Measurements from ENCODE around the gene CAPN2.

CAPN2 gene

DNA sequence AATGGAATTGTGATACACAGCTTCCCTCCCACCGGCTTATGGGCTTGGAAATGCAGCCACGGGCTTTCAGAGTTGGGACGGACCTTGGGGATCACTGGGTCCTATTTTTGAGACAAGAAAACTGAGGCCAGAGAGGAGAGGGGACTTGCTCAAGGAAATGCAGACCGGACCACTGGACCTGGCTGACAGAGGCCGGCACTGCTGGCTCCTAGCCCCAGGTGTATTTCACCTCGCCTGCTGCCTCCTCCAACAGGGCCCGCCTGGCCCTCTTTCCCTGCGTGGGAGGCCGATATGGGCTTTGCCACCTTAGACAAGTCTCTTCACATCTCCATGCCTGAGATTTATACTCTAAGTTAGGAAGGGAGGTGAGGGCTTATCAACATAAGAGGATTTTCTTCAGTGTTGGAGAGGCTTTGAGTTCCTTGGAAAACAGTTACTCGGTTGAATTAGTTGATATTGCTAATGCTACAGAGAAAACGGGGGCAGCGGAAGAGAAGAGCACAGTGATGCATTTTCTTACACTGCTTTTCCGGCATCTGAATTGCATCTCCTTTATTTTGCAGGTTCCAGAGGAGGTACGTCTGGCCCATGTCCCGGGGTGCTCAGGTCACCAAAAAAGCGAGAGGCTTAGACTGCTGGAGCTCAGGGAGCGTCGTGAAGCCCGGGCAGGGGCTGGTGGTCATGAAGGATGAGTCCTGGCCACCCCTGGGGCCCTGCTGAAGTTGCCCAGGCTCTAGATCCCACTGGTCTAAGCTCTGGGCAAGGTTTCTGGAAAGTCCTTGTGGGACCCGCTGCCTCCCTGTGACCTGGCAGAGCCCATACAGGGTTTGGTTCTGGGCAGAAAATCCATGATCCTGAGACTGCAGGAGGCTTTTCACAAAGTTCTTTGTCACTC, 44.7 kb downstream of the CAPN2 start:
- no peak overlapping the region for H3K4me3 ChIP-seq (ENCODE audit: low read length)
- TF ChIP-seq, protein P1, sequence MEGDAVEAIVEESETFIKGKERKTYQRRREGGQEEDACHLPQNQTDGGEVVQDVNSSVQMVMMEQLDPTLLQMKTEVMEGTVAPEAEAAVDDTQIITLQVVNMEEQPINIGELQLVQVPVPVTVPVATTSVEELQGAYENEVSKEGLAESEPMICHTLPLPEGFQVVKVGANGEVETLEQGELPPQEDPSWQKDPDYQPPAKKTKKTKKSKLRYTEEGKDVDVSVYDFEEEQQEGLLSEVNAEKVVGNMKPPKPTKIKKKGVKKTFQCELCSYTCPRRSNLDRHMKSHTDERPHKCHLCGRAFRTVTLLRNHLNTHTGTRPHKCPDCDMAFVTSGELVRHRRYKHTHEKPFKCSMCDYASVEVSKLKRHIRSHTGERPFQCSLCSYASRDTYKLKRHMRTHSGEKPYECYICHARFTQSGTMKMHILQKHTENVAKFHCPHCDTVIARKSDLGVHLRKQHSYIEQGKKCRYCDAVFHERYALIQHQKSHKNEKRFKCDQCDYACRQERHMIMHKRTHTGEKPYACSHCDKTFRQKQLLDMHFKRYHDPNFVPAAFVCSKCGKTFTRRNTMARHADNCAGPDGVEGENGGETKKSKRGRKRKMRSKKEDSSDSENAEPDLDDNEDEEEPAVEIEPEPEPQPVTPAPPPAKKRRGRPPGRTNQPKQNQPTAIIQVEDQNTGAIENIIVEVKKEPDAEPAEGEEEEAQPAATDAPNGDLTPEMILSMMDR (IDR thresholded peaks at IDR 0.05; ENCODE audit: insufficient read depth, low read depth, low read length, missing control alignments): no peak
- no peak for DNase-seq (ENCODE audit: low read depth)

DNA sequence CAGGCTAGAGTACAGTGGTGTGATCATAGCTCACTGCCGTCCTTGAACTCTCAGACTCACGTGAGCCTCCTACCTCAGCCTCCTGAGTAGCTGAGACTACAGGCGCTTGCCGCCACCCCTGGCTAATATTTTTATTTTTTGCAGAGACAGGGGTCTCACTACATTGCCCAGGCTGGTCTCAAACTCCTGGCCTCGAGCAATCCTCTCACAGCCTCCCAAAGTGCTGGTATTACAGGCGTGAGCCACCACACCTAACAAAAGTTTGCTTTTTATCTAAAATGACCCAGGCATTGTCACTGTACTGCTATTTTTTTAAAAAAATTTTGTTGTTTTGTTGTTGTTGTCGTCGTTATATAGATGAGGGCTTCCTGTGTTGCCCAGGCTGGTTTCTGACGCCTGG, 46.4 kb downstream of the CAPN2 start:
- H3K4me3 ChIP-seq (ENCODE audit: low read length): no peak overlapping the region
- DNase-seq (ENCODE audit: low read depth): no peak
- TF ChIP-seq, protein P1 (IDR thresholded peaks at IDR 0.05; ENCODE audit: insufficient read depth, low read depth, low read length, missing control alignments): no peak

DNA sequence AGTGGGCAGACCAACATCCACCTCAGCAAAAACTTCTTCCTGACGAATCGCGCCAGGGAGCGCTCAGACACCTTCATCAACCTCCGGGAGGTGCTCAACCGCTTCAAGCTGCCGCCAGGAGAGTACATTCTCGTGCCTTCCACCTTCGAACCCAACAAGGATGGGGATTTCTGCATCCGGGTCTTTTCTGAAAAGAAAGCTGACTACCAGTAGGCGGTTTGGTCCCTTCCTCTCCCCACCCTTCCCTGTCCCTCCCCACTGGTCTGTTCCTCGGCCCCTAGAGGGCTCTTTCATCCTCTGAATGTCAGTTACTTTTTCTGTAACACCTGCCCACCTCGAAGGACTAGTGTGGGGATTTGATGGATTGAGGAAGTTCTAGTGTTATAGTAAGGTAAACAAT, 46.9 kb downstream of the CAPN2 start:
- no peak overlapping the region for H3K4me3 ChIP-seq (ENCODE audit: low read length)
- TF ChIP-seq, protein P1 (IDR thresholded peaks at IDR 0.05; ENCODE audit: insufficient read depth, low read depth, low read length, missing control alignments): no peak
- no peak for DNase-seq (ENCODE audit: low read depth)

DNA sequence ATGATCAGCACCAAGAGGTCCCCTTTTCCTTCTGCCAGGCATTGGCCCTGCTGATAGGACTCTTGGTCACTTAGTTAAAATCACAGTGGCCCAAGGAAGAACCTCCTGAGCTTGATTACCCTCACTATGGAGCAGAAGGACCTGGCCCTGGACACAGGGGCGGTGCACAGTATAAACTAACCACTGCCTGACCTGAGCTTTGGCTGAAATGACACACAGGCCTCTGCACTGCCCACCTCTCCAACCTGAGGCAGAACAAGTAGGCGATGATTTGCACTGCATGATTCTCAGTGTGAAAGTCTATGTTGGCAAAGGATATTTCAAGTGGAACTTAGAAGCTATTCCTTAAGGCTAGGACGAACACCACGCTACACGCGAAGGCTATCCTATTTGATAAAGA, 48.5 kb downstream of the CAPN2 start:
- DNase-seq (ENCODE audit: low read depth): no peak

DNA sequence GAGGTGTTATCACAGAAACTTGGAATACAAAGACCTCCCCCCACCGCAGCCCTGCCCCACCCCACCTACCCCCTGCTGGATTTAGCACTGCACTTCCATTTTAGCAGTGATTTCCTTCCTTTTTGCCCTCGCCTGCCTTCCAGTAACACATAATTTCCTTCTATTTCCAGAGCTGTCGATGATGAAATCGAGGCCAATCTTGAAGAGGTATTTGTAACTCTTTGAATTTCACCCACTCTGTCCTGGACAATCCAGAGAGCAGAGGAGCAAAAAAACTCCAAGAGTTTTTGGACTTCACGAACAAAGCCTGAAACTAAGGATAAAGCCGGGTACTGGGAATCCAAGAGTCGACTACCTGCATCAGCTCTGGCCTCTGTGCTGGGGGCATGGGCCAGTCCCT, 49.1 kb downstream of the CAPN2 start:
- no peak overlapping the region for H3K4me3 ChIP-seq (ENCODE audit: low read length)
- no peak for DNase-seq (ENCODE audit: low read depth)
- TF ChIP-seq, protein P1 (IDR thresholded peaks at IDR 0.05; ENCODE audit: insufficient read depth, low read depth, low read length, missing control alignments): no peak

More for the DNA sequence above, 48.5 kb downstream of the CAPN2 start:
- TF ChIP-seq, protein P1 (IDR thresholded peaks at IDR 0.05; ENCODE audit: insufficient read depth, low read depth, low read length, missing control alignments): no peak
- H3K4me3 ChIP-seq (ENCODE audit: low read length): no peak overlapping the region

DNA sequence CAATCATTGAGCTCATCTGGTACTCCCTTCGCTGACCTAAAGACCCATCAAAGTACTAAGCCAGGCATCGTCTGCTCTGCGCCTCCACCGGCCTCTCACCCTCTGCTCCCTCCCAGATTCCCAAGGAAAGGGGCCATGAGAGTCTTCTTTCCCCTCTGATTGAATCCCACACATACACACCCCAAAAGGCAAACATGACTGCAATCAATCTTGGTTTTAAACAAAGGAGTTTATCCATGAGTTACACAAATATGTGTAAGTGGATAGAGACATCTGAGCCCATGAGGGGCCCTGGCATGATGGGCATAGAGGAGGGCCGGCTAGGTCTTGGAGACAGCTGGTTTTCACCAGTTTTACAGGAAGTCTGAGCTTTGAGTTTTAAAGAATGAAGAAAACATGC, 50.9 kb downstream of the CAPN2 start:
- TF ChIP-seq, protein P1 (IDR thresholded peaks at IDR 0.05; ENCODE audit: insufficient read depth, low read depth, low read length, missing control alignments): no peak
- H3K4me3 ChIP-seq (ENCODE audit: low read length): no peak overlapping the region
- no peak for DNase-seq (ENCODE audit: low read depth)

DNA sequence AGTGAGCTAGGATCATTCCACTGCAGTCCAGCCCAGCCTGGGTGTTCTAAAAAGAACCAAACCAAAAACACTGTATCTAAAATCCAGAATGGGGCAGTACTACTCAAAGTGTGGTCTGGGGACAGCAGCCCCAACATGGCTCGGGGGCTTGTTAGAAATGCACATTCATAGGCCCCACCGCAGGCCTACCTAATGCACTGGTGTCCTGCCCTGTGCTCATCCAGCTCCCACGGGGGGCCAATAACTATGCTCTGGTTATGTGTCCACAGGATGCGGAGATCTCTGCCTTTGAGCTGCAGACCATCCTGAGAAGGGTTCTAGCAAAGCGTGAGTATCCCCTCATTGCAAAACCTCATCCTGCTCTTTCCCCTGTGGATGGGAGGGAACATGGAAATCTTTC, 51.5 kb downstream of the CAPN2 start:
- no peak for DNase-seq (ENCODE audit: low read depth)
- no peak overlapping the region for H3K4me3 ChIP-seq (ENCODE audit: low read length)
- TF ChIP-seq, protein P1 (IDR thresholded peaks at IDR 0.05; ENCODE audit: insufficient read depth, low read depth, low read length, missing control alignments): no peak

All from epithelial cell of esophagus (primary cell).